Heart left ventricle (tissue), 13 donors: ENCODE data around the gene LIN7B.

Source experiments
- CTCF ChIP-seq, 12 donors: fragments of 200-600 bp; sonication (generic) in 4 of 12; IDR thresholded peaks; one replicate each; pipeline versions ENCODE4 v1.5.0 to v1.8.0; 2018 to 2022; ENCODE audit warnings: antibody characterized with exemption in 12 of 12, mild to moderate bottlenecking in 5 of 12
- POLR2A ChIP-seq, 2 donors: fragments of 450-650 bp; IDR thresholded peaks; one replicate each; pipeline ENCODE4 v1.6.1; 2017; ENCODE audit warnings: antibody characterized with exemption in 2 of 2, mild to moderate bottlenecking in 2 of 2, moderate library complexity in 2 of 2
- donor health status: ischemic (EF 13 %, LVEDD 7.1; RV severe dilation, severe dysfunction).
- donor health status: DM: no; HTN: yes; CAD: no.
- donor health status: DM: no; HTN: no; CAD: no.
- donor health status: ischemic (EF 25% LVEDD 6.9; RV normal size, moderate dysfunction).
- donor health status: ischemic (EF 25% LVEDD 5.7; RV mildly dilated, moderate dysfunction).
- donor health status: ischemic (EF 35%, LVEDD 5.7; RV mildly dilated, moderate dysfunction).
- donor health status: nonischemic (EF 11% LVEDD 7.7; RV severe dilation, severe dysfunction).
- donor health status: DM: yes; HTN: yes; CAD: no.
- donor health status: PGD.
- donor health status: ischemic (EF 29% LVEDD 5.4; RV normal size, mild dysfunction).
- donor health status: nonischemic (EF 23%, LVEDD 6.1; RV moderate dilation, normal function).

- TF ChIP-seq POLR2A (IDR thresholded peaks at IDR 0.05): no peak
- TF ChIP-seq CTCF (IDR thresholded peaks at IDR 0.05): no peak
Measured at GRCh38 chr19:49103331-49104085, 10.7 kb upstream of the LIN7B start.
